ENCODE results near the gene CHST2. TPM values are rescaled to one million over a fixed set of nuclear protein-coding genes. Genes with fewer than 3 reads are reported as not detected.

The CHST2 gene
- total RNA-seq, 1 experiment from 2014 or later, result 1.7 TPM

GRCh38 chr3:143101792-143102381 lies 17.7 kb upstream of the CHST2 start (continued):
- TF ChIP-seq REST (IDR thresholded peaks at IDR 0.05; ENCODE audit: low read depth), result no peak
- no peak for TF ChIP-seq EGR1 (IDR thresholded peaks at IDR 0.05; ENCODE audit: low read depth)
- no peak for TF ChIP-seq JUND (IDR thresholded peaks at IDR 0.05)
- no peak for TF ChIP-seq ZNF274 (IDR thresholded peaks at IDR 0.05; ENCODE audit: low read depth, low read length)
- TF ChIP-seq ZFX (IDR thresholded peaks at IDR 0.05), result no peak
- TF ChIP-seq ZBTB33 (IDR thresholded peaks at IDR 0.05; ENCODE audit: extremely low read depth, insufficient replicate concordance, low read length), result no peak
- no peak for TF ChIP-seq EZH2phosphoT487 (IDR thresholded peaks at IDR 0.05; ENCODE audit: borderline replicate concordance)
- no peak for TF ChIP-seq EZH2 (IDR thresholded peaks at IDR 0.05)

- ATAC-seq (no peak), DNase-seq (ENCODE audit: low read depth, low spot score) (no peak)
- H4K20me1 ChIP-seq (ENCODE audit: insufficient read depth), result no peaks in the 10 kb centered on the region
- ChIA-PET CTCF (no interaction called here), POLR2A (no interaction called here), RAD21 (ENCODE audit: low non-redundant PET in 1 of 2, low total read pairs in 2 of 2, uncharacterized antibody in 2 of 2, unreplicated experiment in 2 of 2) (no interaction called here)
- no peaks in the 10 kb centered on the region for H3K79me2 ChIP-seq (ENCODE audit: insufficient read depth, low read length)
- intact Hi-C loops (cut with micrococcal nuclease), result no loop called here
- BruUV-seq (replicated peaks), result no TSS peak
- H2AFZ ChIP-seq (ENCODE audit: low read depth, low read length, poor library complexity, severe bottlenecking), result no peak overlapping the region
- H3K9me2 ChIP-seq (ENCODE audit: insufficient read depth), result no peaks in the 10 kb centered on the region
- H3K9me3 ChIP-seq (ENCODE audit: control insufficient read depth in 1 of 2, insufficient read depth in 1 of 2, low read depth in 1 of 2, low read length in 2 of 2), result peaks cover 0 to 8% of the 10 kb centered on the region in 2 experiments; a peak in 2 of 4 replicates
- H3K27ac ChIP-seq (ENCODE audit: low read depth, low read length), result no peak overlapping the region
- TF ChIP-seq CBX3 (IDR thresholded peaks at IDR 0.05; ENCODE audit: low read depth) (no peak), CTCF (IDR thresholded peaks at IDR 0.05 in 2 of 3, conservative IDR thresholded peaks at IDR 0.05 in 1 of 3; ENCODE audit: borderline replicate concordance in 1 of 3, insufficient read depth in 1 of 3, low read depth in 2 of 3, low read length in 2 of 3) (no peak), SIN3A (IDR thresholded peaks at IDR 0.05; ENCODE audit: low read depth) (no peak), EGR1 (IDR thresholded peaks at IDR 0.05; ENCODE audit: low read depth) (no peak), ZBTB33 (IDR thresholded peaks at IDR 0.05; ENCODE audit: extremely low read depth, insufficient replicate concordance, low read length) (no peak), ELF1 (IDR thresholded peaks at IDR 0.05; ENCODE audit: borderline replicate concordance, low read depth) (no peak), FOSL1 (IDR thresholded peaks at IDR 0.05; ENCODE audit: low read depth) (no peak), SP1 (IDR thresholded peaks at IDR 0.05; ENCODE audit: low read depth) (no peak)
- H3K27me3 ChIP-seq (ENCODE audit: insufficient read depth, low read length), result no peaks in the 10 kb centered on the region
- H3K4me2 ChIP-seq (ENCODE audit: low read length), result no peak overlapping the region
- no peaks in the 10 kb centered on the region for H3K4me1 ChIP-seq (ENCODE audit: control insufficient read depth in 1 of 2, insufficient read depth in 2 of 2, low read length in 2 of 2)
- H3K9ac ChIP-seq (ENCODE audit: low read length), result no peak overlapping the region
- no peaks in the 10 kb centered on the region for H3K36me3 ChIP-seq (ENCODE audit: control insufficient read depth in 1 of 2, insufficient read depth in 2 of 2, low read length in 2 of 2)
- no peak overlapping the region for H3K4me3 ChIP-seq (replicated peaks in 1 of 2; ENCODE audit: low read depth in 1 of 2, low read length in 2 of 2)
These were observed 15.9 kb upstream of the CHST2 start for GRCh38 chr3:143103652-143104051.
